Stimulated activated CD8-positive, alpha-beta memory T cell treated with anti-CD3 and anti-CD28 coated beads, Interleukin-2, amount 100 ng/mL, for 48 hours (primary cell): ENCODE data around the gene YWHAQ.

ENCODE experiments used
- DNase-seq, 2 donors: peaks; one replicate each; pipeline ENCODE4 v3.0.0-alpha.2; 2020; ENCODE audit warnings: low read depth in 2 of 2

YWHAQ gene

GRCh38 chr2:9630736-9631552 lies at the start of gene YWHAQ:
YWHAQ (minus strand) TSS chr2:9630997; CDS start chr2:9630452, 545 bp downstream.
- DNase-seq = peak; percentile 97 to 99

DNA sequence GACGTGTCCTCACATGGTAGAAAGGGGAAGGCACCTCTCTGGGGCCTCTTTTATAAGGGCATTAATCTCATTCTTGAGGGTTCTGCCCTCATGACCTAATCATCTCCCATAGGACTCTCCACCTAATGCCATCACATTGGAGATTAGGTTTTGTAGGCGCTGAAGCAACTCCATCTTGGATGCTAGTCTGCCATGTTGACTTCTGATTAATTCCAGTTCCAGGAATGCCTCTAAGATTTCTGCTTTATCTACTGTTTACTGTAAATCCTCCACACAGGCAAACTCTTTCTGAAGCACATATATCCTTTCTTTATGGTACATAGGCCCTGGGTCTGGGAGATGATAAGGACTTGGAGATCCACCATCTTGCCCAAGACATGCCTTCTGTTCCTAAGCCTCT lies 49.3 kb upstream of the YWHAQ start:
- no peak for DNase-seq

- DNase-seq = no peak
These were observed 48.4 kb upstream of the YWHAQ start for GRCh38 chr2:9679218-9679617.

- DNase-seq = no peak
These were observed 47.7 kb upstream of the YWHAQ start for GRCh38 chr2:9678544-9678943.

GRCh38 chr2:9675415-9676351 lies 44.9 kb upstream of the YWHAQ start:
- no peak for DNase-seq

DNA sequence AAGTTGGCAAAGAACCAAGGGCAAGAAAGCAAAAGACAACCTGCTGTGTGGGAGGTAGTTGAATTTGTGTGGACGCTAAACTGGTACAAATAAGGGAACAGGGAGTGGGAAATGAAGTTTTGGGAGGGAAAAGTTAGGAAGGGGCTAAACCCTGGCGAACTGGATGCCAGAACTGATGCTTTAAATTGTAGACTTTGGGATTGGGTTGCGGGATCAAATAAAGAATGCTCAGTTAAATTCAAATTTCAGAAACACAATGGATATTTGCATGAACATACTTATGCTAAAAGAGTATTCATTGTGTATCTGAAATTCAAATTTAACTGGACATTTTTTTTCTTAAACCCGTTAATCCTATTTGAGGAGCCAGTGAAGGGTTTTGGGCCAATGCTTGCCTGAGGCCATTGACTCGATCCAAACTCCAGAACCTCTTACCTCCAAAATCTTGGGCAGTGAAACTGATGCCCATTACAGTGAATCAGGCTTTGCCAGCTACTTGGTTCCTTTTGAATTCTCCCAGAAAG lies 44.2 kb upstream of the YWHAQ start:
- no peak for DNase-seq

DNA sequence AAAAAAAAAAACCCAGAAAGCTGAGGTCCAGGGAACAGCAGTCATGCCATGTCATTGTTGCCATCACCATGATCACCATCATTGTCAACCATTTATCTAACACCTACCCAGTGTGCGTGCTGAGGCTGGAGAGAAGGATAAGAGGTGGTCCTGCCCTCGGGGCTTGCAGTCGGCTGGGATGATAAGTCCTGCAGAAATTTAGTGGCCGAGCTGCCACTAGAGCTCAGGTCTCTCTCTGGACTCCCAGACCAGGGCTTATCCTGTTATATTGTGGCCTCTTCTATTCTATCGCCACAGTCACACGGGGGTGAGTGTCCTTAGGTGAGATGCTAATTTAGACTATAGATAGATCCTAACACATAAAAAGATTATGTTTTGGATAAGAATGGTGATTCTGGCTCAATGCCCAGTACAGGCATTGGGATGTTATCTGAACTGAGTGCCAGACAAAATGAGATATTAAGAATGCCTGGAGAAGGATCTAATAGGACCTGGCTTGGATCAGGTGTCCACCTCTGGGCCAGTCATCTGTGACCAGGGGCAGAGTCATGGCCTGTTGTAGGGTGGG lies 43.2 kb upstream of the YWHAQ start:
- no peak for DNase-seq

- no peak for DNase-seq
These were observed 38.0 kb upstream of the YWHAQ start for GRCh38 chr2:9668687-9669345.

GRCh38 chr2:9667826-9668225 lies 37.0 kb upstream of the YWHAQ start:
- no peak for DNase-seq

- DNase-seq = no peak
These were observed 35.5 kb upstream of the YWHAQ start for GRCh38 chr2:9666306-9666705.

- no peak for DNase-seq
These were observed 35.1 kb upstream of the YWHAQ start for GRCh38 chr2:9665898-9666297.

DNA sequence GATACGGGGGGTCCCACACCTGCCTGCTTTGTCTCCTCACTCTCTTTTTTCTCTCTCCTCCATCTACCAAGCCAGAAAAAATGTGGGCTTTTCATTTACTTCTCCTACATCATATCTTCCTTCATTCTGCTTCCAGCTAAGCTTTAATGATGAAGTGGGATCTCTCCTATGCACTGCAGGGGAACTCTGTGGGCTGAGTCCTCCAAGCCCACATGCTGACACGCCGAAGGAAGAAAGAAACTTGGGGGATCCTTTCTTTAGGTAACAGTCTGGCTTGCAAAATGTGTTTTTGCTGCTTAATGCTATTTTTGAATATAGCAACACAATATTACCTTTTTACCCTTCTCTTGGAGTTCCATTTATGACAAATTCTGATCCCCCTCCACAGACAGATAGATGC lies 33.6 kb upstream of the YWHAQ start:
- DNase-seq = no peak

- DNase-seq = no peak
These were observed 32.4 kb upstream of the YWHAQ start for GRCh38 chr2:9663008-9663879.

DNA sequence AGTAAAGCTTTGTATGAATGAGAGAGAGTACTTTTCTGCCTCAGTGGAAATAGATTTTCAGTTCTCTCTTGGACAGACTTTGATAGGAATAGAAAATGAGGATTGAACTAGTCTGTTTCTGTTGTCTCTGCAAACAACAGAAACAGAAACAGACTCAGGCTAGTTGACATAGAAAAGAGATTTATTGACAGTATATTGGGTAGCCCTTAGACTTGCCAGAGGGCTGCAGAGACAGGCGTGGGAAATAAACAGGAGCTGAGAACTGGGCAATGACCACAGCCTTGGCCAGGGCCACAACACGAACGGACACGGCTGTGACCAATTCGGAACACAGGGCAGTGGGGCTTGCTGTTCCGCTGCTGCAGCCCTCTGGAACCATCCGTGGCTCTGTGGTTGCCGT lies 30.5 kb upstream of the YWHAQ start:
- no peak for DNase-seq

DNA sequence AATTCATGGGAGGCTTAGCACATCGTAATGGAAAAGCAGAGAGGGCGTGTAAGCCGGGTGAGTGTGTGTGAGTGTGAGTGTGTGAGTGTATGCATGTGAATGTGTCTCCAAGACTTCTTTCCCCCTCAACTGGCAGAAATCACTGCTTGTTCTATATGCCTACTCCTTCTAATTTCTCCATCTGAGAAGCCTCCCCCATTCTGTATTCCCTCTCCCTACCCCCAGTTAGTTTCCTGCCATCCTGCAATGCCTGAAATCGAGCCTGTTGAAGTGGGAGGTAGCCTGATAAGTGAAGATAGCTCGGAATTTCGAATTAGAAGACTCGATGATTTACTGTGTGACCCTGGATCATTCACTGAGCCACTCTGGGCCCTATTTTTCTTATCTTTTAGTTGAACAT lies 30.0 kb upstream of the YWHAQ start:
- no peak for DNase-seq

DNA sequence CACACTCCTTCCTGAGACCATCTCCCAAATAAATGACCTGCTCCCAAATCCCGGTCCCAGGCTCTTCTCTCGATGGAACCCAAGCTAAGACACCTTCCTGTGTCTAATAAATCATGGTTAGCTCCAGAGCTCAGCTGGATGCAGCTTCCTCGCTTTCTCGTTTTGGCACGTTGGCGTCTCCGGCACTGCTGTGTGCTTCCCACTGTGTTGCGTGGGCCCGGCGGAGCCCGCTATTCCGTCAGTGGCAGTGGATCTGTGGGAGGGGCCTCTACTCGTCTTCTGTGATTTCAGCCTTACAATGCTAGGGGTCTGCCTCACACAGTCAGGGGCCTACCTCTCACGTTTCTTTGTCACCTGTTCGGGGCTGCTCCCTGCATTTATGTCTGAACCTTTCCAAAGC lies 29.4 kb upstream of the YWHAQ start:
- no peak for DNase-seq

GRCh38 chr2:9658972-9659371 lies 28.2 kb upstream of the YWHAQ start:
- no peak for DNase-seq

GRCh38 chr2:9657731-9658130 lies 26.9 kb upstream of the YWHAQ start:
- DNase-seq = no peak

DNA sequence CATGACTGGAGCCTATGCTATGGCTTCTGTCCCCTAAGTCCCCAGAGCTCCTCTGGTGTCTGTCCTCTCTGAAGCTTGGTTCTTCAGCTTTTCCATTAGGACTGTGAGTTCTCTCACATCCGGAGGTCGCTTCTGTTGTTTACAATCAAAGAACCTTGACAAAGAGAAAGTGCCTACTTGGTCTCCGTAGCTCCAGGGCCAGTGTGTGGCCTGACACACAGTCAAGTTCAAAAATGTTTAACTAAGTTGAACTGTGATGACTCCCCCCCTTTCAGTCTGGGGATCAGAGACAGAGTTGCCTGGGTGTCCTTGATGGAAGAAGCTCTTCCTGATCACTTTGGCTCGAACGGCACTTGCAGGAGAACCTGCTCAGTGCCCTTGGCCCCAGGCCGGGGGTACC lies 26.3 kb upstream of the YWHAQ start:
- no peak for DNase-seq

- peak; percentile 36 to 60 for DNase-seq
These were observed 25.5 kb upstream of the YWHAQ start for GRCh38 chr2:9656270-9656766.
